A673 (cell line): ENCODE data around the gene CUTA.
"Not testable (repeated sequence)": the region's sequence is repeated elsewhere in the genome, so short reads cannot be mapped to it uniquely, and the experiment has no call there.

ENCODE experiments used
- EZH2 ChIP-seq: fragments of 200-600 bp; sonication (generic); IDR thresholded peaks from 2 replicates; pipeline ENCODE4 v1.6.1; 2017; ENCODE audit warnings: borderline replicate concordance, low read depth, mild to moderate bottlenecking, mixed read lengths, antibody characterized with exemption, low read length; ENCODE audit not compliant: poor library complexity, severe bottlenecking
- TF ChIP-seq, protein P1 (sequence below): fragments of 300-800, 200-600 bp; sonication (generic); conservative IDR thresholded peaks from 2 replicates; pipeline ENCODE4 v1.5.1; 2017; ENCODE audit warnings: low read depth, mild to moderate bottlenecking, antibody characterized with exemption, low read length, moderate library complexity, mixed read lengths

DNA sequence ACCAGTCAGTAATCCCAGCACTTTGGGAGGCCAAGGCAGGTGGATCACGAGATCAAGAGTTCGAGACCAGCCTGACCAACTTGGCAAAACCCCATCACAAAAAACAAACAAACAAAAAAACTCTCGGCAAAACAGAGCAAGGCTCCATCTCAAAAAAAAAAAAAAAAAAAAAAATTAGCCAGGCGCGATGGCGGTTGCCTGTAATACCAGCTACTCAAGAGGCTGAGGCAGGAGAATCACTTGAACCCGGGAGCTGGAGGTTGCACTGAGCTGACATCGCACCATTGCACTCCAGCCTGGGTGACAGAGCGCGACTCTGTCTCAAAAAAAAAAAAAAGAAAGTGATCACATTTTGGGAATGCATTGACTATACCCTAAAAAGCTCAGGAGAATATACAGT, 38.7 kb downstream of the CUTA start:
- TF ChIP-seq, protein P1, sequence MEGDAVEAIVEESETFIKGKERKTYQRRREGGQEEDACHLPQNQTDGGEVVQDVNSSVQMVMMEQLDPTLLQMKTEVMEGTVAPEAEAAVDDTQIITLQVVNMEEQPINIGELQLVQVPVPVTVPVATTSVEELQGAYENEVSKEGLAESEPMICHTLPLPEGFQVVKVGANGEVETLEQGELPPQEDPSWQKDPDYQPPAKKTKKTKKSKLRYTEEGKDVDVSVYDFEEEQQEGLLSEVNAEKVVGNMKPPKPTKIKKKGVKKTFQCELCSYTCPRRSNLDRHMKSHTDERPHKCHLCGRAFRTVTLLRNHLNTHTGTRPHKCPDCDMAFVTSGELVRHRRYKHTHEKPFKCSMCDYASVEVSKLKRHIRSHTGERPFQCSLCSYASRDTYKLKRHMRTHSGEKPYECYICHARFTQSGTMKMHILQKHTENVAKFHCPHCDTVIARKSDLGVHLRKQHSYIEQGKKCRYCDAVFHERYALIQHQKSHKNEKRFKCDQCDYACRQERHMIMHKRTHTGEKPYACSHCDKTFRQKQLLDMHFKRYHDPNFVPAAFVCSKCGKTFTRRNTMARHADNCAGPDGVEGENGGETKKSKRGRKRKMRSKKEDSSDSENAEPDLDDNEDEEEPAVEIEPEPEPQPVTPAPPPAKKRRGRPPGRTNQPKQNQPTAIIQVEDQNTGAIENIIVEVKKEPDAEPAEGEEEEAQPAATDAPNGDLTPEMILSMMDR = not testable (repeated sequence)
- TF ChIP-seq EZH2 = not testable (repeated sequence)
